CD4-positive, CD25-positive, alpha-beta regulatory T cell (primary cell): Measurements from ENCODE around the gene CDH11. TPM values are rescaled to one million over a fixed set of nuclear protein-coding genes. Genes with fewer than 3 reads are reported as not detected.

Source experiments
- ATAC-seq, 2 donors: fragments of 150-1000 bp; cut with Tn5 transposase; one replicate each; pipeline ENCODE4 v1.10.0; 2021; ENCODE audit warnings: low read depth in 2 of 2, moderate number of reproducible peaks in 2 of 2, moderate library complexity in 1 of 2
- DNase-seq, 3 donors: peaks; one replicate each; pipeline versions ENCODE4 v3.0.0 to v3.0.0-alpha.2; 2012 to 2022; ENCODE audit warnings: mixed read lengths in 1 of 3
- H3K27ac ChIP-seq: one replicate; pipeline ENCODE4 v1.7.0; 2013; ENCODE audit warnings: mild to moderate bottlenecking, low read length; ENCODE audit not compliant: insufficient read depth, poor library complexity, severe bottlenecking
- H3K27me3 ChIP-seq: one replicate; pipeline ENCODE4 v1.7.0; 2013; ENCODE audit warnings: low read length; ENCODE audit not compliant: control insufficient read depth, insufficient read depth
- H3K36me3 ChIP-seq: one replicate; pipeline ENCODE4 v1.7.0; 2013; ENCODE audit warnings: mild to moderate bottlenecking, low read length, moderate library complexity; ENCODE audit not compliant: control insufficient read depth, insufficient read depth
- H3K4me1 ChIP-seq: 2 replicates; pipeline ENCODE4 v1.7.0; 2013; ENCODE audit warnings: mild to moderate bottlenecking, low read length; ENCODE audit not compliant: insufficient read depth, control insufficient read depth, poor library complexity, severe bottlenecking
- H3K4me3 ChIP-seq: one replicate; pipeline ENCODE4 v1.7.0; 2013; ENCODE audit warnings: low read depth, mild to moderate bottlenecking, low read length, moderate library complexity
- H3K9me3 ChIP-seq, 2 experiments: 1 replicate in 1 of 2; 2 replicates in 1 of 2; pipeline ENCODE4 v1.7.0; 2013; ENCODE audit warnings: low read length in 2 of 2, mild to moderate bottlenecking in 1 of 2, moderate library complexity in 1 of 2; ENCODE audit not compliant: control insufficient read depth in 2 of 2
- H3K27ac Mint-ChIP-seq, 3 donors: one replicate each; pipeline ENCODE4 v1.8.0; 2020 to 2022; ENCODE audit warnings: mild to moderate bottlenecking in 3 of 3, mixed read lengths in 3 of 3, moderate library complexity in 2 of 3
- H3K27me3 Mint-ChIP-seq: one replicate; pipeline ENCODE4 v1.8.0; 2022; ENCODE audit warnings: mild to moderate bottlenecking, mixed read lengths
- H3K36me3 Mint-ChIP-seq: one replicate; pipeline ENCODE4 v1.8.0; 2020; ENCODE audit warnings: mixed read lengths
- H3K4me1 Mint-ChIP-seq, 4 donors: one replicate each; pipeline ENCODE4 v1.8.0; 2020 to 2022; ENCODE audit warnings: mixed read lengths in 4 of 4, mild to moderate bottlenecking in 1 of 4
- H3K4me3 Mint-ChIP-seq, 4 donors: one replicate each; pipeline ENCODE4 v1.8.0; 2020 to 2022; ENCODE audit warnings: mild to moderate bottlenecking in 4 of 4, mixed read lengths in 4 of 4, moderate library complexity in 3 of 4
- H3K9me3 Mint-ChIP-seq, 7 donors: one replicate each; pipeline ENCODE4 v1.8.0; 2020 to 2022; ENCODE audit warnings: mixed read lengths in 7 of 7, mild to moderate bottlenecking in 3 of 7, moderate library complexity in 2 of 7
- polyA plus RNA-seq, 4 donors: library from polyadenylated mRNA; unstranded; fragments of 300-500 nt; fragmentation: Illumina TruSeq; gene quantifications; one replicate each; pipeline ENCODE4 v1.2.3, GENCODE V29; 2021
- total RNA-seq: library from RNA; stranded (reverse); gene quantifications from one replicate; pipeline ENCODE4 v1.2.3, GENCODE V29; 2022

The CDH11 gene
- total and polyA plus RNA-seq, 5 donors from 2014 or later, result not detected

DNA sequence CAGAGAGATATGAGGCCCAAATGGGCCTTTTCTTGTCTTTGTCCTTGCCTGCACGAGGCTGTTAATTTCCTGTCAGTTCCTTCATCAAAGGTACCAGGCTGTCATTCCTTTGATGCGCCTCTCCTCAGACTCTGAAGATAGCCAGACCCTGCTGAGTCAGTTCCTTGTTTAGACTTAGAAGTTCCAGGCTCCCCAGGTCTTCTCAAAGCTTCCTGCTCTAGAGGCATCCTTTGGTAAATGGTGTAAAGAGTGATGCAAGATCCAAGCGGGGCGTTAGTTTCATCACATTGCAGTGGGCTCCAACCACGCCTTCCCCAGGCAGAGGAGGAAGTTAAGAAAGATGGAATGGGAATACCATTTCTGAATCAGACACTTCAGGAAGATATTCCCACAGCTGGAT lies 4.0 kb upstream of the CDH11 start:
- Histone ChIP-seq H3K9me3 (no peaks in the 10 kb centered on the region), H3K36me3 (no peaks in the 10 kb centered on the region), H3K4me3 (no peak overlapping the region), H3K4me1 (no peaks in the 10 kb centered on the region), H3K27me3 (no peaks in the 10 kb centered on the region), H3K27ac (no peak overlapping the region)
- Mint-ChIP-seq H3K9me3 (peaks cover 0 to 9% (median 1%) of the 10 kb centered on the region in 7 donors), H3K4me1 (no peaks in the 10 kb centered on the region), H3K4me3 (no peak overlapping the region), H3K27me3 (peaks cover 12% of the 10 kb centered on the region), H3K36me3 (no peaks in the 10 kb centered on the region), H3K27ac (no peak overlapping the region)
- no peak for ATAC-seq
- no peak for DNase-seq

GRCh38 chr16:65125322-65125721 lies 3.5 kb upstream of the CDH11 start:
- no peaks in the 10 kb centered on the region for H3K9me3 ChIP-seq
- H3K4me1 ChIP-seq, result no peaks in the 10 kb centered on the region
- peaks cover 14% of the 10 kb centered on the region for H3K27me3 Mint-ChIP-seq
- H3K36me3 ChIP-seq, result no peaks in the 10 kb centered on the region
- H3K27me3 ChIP-seq, result no peaks in the 10 kb centered on the region
- ATAC-seq (no peak), DNase-seq (no peak)
- no peak overlapping the region for H3K27ac ChIP-seq
- H3K36me3 Mint-ChIP-seq, result peaks cover 1% of the 10 kb centered on the region
- no peak overlapping the region for H3K4me3 ChIP-seq
- no peak overlapping the region for H3K27ac Mint-ChIP-seq
- H3K4me3 Mint-ChIP-seq, result no peak overlapping the region
- H3K9me3 Mint-ChIP-seq, result peaks cover 0 to 7% (median 1%) of the 10 kb centered on the region in 7 donors
- H3K4me1 Mint-ChIP-seq, result no peaks in the 10 kb centered on the region

DNA sequence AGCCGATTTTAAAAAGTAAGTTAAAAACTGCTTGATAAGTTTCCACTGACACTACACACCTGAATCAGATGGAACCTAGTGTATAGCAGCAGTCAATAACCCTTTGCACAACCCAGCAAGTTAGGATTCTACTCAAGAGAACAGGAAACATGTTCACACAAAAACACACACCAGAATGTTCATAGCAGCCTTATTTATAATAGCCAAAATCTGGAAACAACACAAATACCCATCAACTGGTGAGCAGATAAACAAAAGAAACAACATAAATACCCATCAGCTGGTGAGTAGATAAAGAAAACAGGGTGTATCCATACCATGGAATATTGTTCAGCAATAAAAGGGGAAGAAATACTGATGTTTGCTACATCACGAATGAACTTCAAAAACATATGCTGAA lies 2.7 kb upstream of the CDH11 start:
- DNase-seq (no peak), ATAC-seq (no peak)
- Histone ChIP-seq H3K27me3 (no peaks in the 10 kb centered on the region), H3K9me3 (no peaks in the 10 kb centered on the region), H3K4me1 (no peaks in the 10 kb centered on the region), H3K36me3 (no peaks in the 10 kb centered on the region), H3K27ac (no peak overlapping the region), H3K4me3 (no peak overlapping the region)
- no peak overlapping the region for H3K4me3 Mint-ChIP-seq
- no peaks in the 10 kb centered on the region for H3K4me1 Mint-ChIP-seq
- peaks cover 20% of the 10 kb centered on the region for H3K27me3 Mint-ChIP-seq
- peaks cover 4% of the 10 kb centered on the region for H3K36me3 Mint-ChIP-seq
- no peak overlapping the region for H3K27ac Mint-ChIP-seq
- peaks cover 0 to 5% (median 1%) of the 10 kb centered on the region in 7 donors for H3K9me3 Mint-ChIP-seq

- H3K27ac ChIP-seq, result no peak overlapping the region
- peaks cover 0 to 5% (median 1%) of the 10 kb centered on the region in 7 donors for H3K9me3 Mint-ChIP-seq
- H3K4me3 Mint-ChIP-seq, result no peak overlapping the region
- ATAC-seq (no peak), DNase-seq (no peak)
- H3K4me3 ChIP-seq, result no peak overlapping the region
- H3K4me1 ChIP-seq, result no peaks in the 10 kb centered on the region
- no peaks in the 10 kb centered on the region for H3K4me1 Mint-ChIP-seq
- no peaks in the 10 kb centered on the region for H3K36me3 ChIP-seq
- H3K27me3 ChIP-seq, result no peaks in the 10 kb centered on the region
- H3K27ac Mint-ChIP-seq, result no peak overlapping the region
- H3K9me3 ChIP-seq, result no peaks in the 10 kb centered on the region
- peaks cover 20% of the 10 kb centered on the region for H3K27me3 Mint-ChIP-seq
- peaks cover 4% of the 10 kb centered on the region for H3K36me3 Mint-ChIP-seq
Measured at GRCh38 chr16:65124212-65124548, 2.3 kb upstream of the CDH11 start.

GRCh38 chr16:65123396-65124211 lies 1.7 kb upstream of the CDH11 start:
- Histone ChIP-seq H3K9me3 (no peaks in the 10 kb centered on the region), H3K36me3 (no peaks in the 10 kb centered on the region), H3K27ac (no peak overlapping the region), H3K27me3 (no peaks in the 10 kb centered on the region), H3K4me3 (no peak overlapping the region), H3K4me1 (no peaks in the 10 kb centered on the region)
- ATAC-seq (no peak), DNase-seq (no peak)
- Mint-ChIP-seq H3K36me3 (peaks cover 4% of the 10 kb centered on the region), H3K4me3 (no peak overlapping the region), H3K27ac (no peak overlapping the region), H3K4me1 (no peaks in the 10 kb centered on the region), H3K9me3 (peaks cover 0 to 5% (median 1%) of the 10 kb centered on the region in 7 donors), H3K27me3 (peaks cover 25% of the 10 kb centered on the region)

DNA sequence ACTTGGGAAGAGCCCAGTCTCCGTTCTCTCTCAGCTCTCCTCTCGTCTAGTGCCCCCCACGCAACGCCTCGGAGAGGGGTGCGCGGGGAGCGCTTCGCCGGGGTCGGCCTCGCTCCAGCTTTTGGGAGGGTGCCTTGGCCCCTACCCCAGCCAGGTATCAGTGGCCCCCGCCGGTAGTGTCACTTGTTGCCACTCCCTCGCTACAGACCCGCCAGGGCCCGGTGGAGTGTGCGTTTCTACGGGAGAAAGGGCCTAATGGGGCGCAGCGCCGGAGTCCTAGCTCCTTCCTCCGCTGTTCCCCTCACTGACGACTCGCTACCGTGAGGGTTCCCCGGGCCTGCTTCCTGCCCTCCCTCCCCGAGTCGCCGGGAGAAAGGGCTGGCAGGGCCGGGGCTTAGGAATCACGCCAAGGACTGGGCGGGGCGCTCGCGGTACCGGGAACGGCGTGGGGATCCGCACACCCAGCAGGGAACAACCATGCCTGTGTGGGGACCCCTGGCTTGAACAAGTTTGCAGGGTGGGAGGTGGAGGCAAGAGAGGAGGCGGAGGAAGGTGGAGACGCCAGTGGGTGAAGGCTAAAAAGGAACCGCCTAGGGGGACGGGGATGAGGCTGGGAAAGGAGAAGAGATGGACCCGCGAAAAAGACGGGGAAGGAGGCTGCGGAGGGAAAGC lies 997 bp upstream of the CDH11 start:
- DNase-seq (no peak), ATAC-seq (no peak)
- H3K27me3 Mint-ChIP-seq, result peaks cover 25% of the 10 kb centered on the region
- H3K4me1 ChIP-seq, result no peaks in the 10 kb centered on the region
- no peaks in the 10 kb centered on the region for H3K27me3 ChIP-seq
- peaks cover 0 to 5% (median 1%) of the 10 kb centered on the region in 7 donors for H3K9me3 Mint-ChIP-seq
- no peaks in the 10 kb centered on the region for H3K4me1 Mint-ChIP-seq
- H3K4me3 Mint-ChIP-seq, result no peak overlapping the region
- no peaks in the 10 kb centered on the region for H3K36me3 ChIP-seq
- H3K36me3 Mint-ChIP-seq, result peaks cover 4% of the 10 kb centered on the region
- H3K27ac ChIP-seq, result no peak overlapping the region
- H3K4me3 ChIP-seq, result no peak overlapping the region
- no peaks in the 10 kb centered on the region for H3K9me3 ChIP-seq
- peak overlapping the region in 1 of 3 donors; percentile 38 for H3K27ac Mint-ChIP-seq

- Mint-ChIP-seq H3K27me3 (peaks cover 25% of the 10 kb centered on the region), H3K27ac (no peak overlapping the region)
- H3K4me1 ChIP-seq, result no peaks in the 10 kb centered on the region
Measured at GRCh38 chr16:65120831-65121721, 787 bp downstream of the CDH11 start.

More at GRCh38 chr16:65120831-65121721, 787 bp downstream of the CDH11 start:
- no peak for ATAC-seq
- Mint-ChIP-seq H3K36me3 (peaks cover 4% of the 10 kb centered on the region), H3K4me1 (no peaks in the 10 kb centered on the region), H3K4me3 (no peak overlapping the region), H3K9me3 (peaks cover 0 to 5% (median 1%) of the 10 kb centered on the region in 7 donors)
- Histone ChIP-seq H3K9me3 (no peaks in the 10 kb centered on the region), H3K27ac (no peak overlapping the region), H3K27me3 (no peaks in the 10 kb centered on the region), H3K4me3 (no peak overlapping the region), H3K36me3 (no peaks in the 10 kb centered on the region)
- DNase-seq, result no peak
